HepG2 (cell line): ENCODE data around the gene RSAD1. TPM values are rescaled to one million over a fixed set of nuclear protein-coding genes. Genes with fewer than 3 reads are reported as not detected.

ENCODE experiments used
- ATAC-seq: fragments of 200-7000 bp; cut with Tn5 transposase; 3 replicates; pipeline ENCODE4 v1.9.1; 2020; ENCODE audit warnings: mild to moderate bottlenecking, moderate library complexity
- BruUV-seq: library from RNA; stranded (reverse); fragments of 400-500 nt; replicated peaks from 2 replicates; lab custom pipeline; 2021; lab: Mats Ljungman, UMichigan
- CTCF ChIA-PET: fragments of 300-600 bp; formaldehyde crosslinking; extraction: SDS; loops from one replicate; lab custom pipeline; 2021; ENCODE audit warnings: low total read pairs, inconsistent platforms, low intra/inter-chr PET ratio; lab: Yijun Ruan, JAX
- POLR2A ChIA-PET: fragments of 350-600 bp; sonication (Branson Sonifier 250); formaldehyde crosslinking; loops from one replicate; lab custom pipeline; 2020; ENCODE audit warnings: antibody characterized with exemption, inconsistent platforms; lab: Yijun Ruan, JAX
- DNase-seq: peaks from one replicate; pipeline ENCODE4 v3.0.0-alpha.2; 2015; ENCODE audit warnings: low spot score
- FAIRE-seq: peaks from 3 replicates; lab custom pipeline; 2011; peaks lifted over from hg19 to GRCh38; lab: Jason Lieb, UNC
- H2AFZ ChIP-seq: one replicate; pipeline ENCODE4 v1.6.1; 2011; ENCODE audit warnings: low read length, inconsistent platforms
- H3K27ac ChIP-seq: fragments of 300-600 bp; 3 replicates; pipeline ENCODE4 v1.8.0; 2011; ENCODE audit warnings: mixed run types, mild to moderate bottlenecking, mixed read lengths, low read length, inconsistent platforms; ENCODE audit not compliant: insufficient read depth; ENCODE audit errors: extremely low read length
- H3K27me3 ChIP-seq, 2 experiments: fragments of 200-600 bp in 1 of 2; 2 replicates in 1 of 2; 3 replicates in 1 of 2; pipeline versions ENCODE4 v1.6.0 to v1.8.0; 2011; ENCODE audit warnings: low read length in 2 of 2, mild to moderate bottlenecking in 2 of 2, moderate library complexity in 2 of 2, inconsistent platforms in 1 of 2; ENCODE audit not compliant: insufficient read depth in 2 of 2, control insufficient read depth in 1 of 2
- H3K36me3 ChIP-seq, 2 experiments: fragments of 200-600 bp in 1 of 2; replicated peaks in 1 of 2; 2 replicates in 1 of 2; 3 replicates in 1 of 2; pipeline versions ENCODE4 v1.5.1 to v1.8.0; 2011; ENCODE audit warnings: low read length in 2 of 2, inconsistent platforms in 1 of 2; ENCODE audit not compliant: insufficient read depth in 2 of 2, control insufficient read depth in 1 of 2
- H3K4me1 ChIP-seq: 2 replicates; pipeline ENCODE4 v1.5.1; 2012; ENCODE audit warnings: low read length, inconsistent platforms; ENCODE audit not compliant: insufficient read depth
- H3K4me2 ChIP-seq: 2 replicates; pipeline ENCODE4 v1.6.0; 2011; ENCODE audit warnings: low read depth, low read length, inconsistent platforms
- H3K4me3 ChIP-seq, 3 experiments: fragments of 200-600 bp in 1 of 3; sonication (generic), shearing (Covaris generic) in 1 of 3; replicated peaks in 1 of 3; 2 replicates each; pipeline ENCODE4 v1.5.1; 2011 to 2016; ENCODE audit warnings: low read length in 3 of 3, inconsistent platforms in 2 of 3, low read depth in 2 of 3, mild to moderate bottlenecking in 2 of 3, control low read depth in 1 of 3, mixed read lengths in 1 of 3; ENCODE audit not compliant: insufficient read depth in 1 of 3
- H3K79me2 ChIP-seq: one replicate; pipeline ENCODE4 v1.6.1; 2011; ENCODE audit warnings: low read length, inconsistent platforms; ENCODE audit not compliant: insufficient read depth
- H3K9ac ChIP-seq: 2 replicates; pipeline ENCODE4 v1.6.0; 2011; ENCODE audit warnings: mild to moderate bottlenecking, low read depth, low read length, inconsistent platforms; ENCODE audit not compliant: insufficient read depth
- H3K9me3 ChIP-seq: 2 replicates; pipeline ENCODE4 v1.5.1; 2012; ENCODE audit warnings: mild to moderate bottlenecking, low read length
- H4K20me1 ChIP-seq: 2 replicates; pipeline ENCODE4 v1.6.0; 2011; ENCODE audit warnings: inconsistent platforms, mild to moderate bottlenecking, low read length, moderate library complexity; ENCODE audit not compliant: insufficient read depth
- DNMT1 ChIP-seq: sonication (generic); formaldehyde crosslinking; IDR thresholded peaks from 2 replicates; pipeline ENCODE4 v1.5.1; 2020; ENCODE audit warnings: mild to moderate bottlenecking, missing genetic modification reagents
- EP300 ChIP-seq, 3 experiments: sonication (generic) in 1 of 3; formaldehyde crosslinking in 1 of 3; IDR thresholded peaks; 2 replicates each; pipeline versions ENCODE4 v1.5.1 to v1.6.1; 2011 to 2020; ENCODE audit warnings: low read depth in 2 of 3, low read length in 2 of 3, borderline replicate concordance in 1 of 3, improper control_type of control experiment in 1 of 3, mild to moderate bottlenecking in 1 of 3, missing genetic modification reagents in 1 of 3, moderate library complexity in 1 of 3
- ZFP36 ChIP-seq: fragments of 150-350 bp; IDR thresholded peaks from 2 replicates; pipeline ENCODE4 v1.6.1; 2018; ENCODE audit warnings: borderline replicate concordance, low read length, low read depth; ENCODE audit not compliant: partially characterized antibody
- ZFP36L1 ChIP-seq: sonication (generic); formaldehyde crosslinking; IDR thresholded peaks from 2 replicates; pipeline ENCODE4 v1.8.0; 2022; ENCODE audit warnings: mild to moderate bottlenecking, missing genetic modification reagents, moderate library complexity
- ZNF674 ChIP-seq: sonication (generic); formaldehyde crosslinking; IDR thresholded peaks from 2 replicates; pipeline ENCODE4 v1.5.0; 2020; ENCODE audit warnings: low read depth, mild to moderate bottlenecking, missing genetic modification reagents
- ZNF879 ChIP-seq: sonication (generic); formaldehyde crosslinking; IDR thresholded peaks from 2 replicates; pipeline ENCODE4 v1.8.1; 2023; ENCODE audit warnings: missing genetic modification reagents
- WGBS: methylation state at CpG from one replicate; pipeline ENCODE4 v1.1.6; 2017; ENCODE audit warnings: low lambda C conversion rate; 5-methylcytosine and 5-hydroxymethylcytosine counted together
- in situ Hi-C: cut with HindIII; loops from 2 replicates; pipeline ENCODE4 v1.10.0; 2017; ENCODE audit warnings: low pct_unique_long_range_greater_than_20kb; ENCODE audit not compliant: extremely low pct_ligation_motif_present
- intact Hi-C: fragments of 100-400 bp; cut with micrococcal nuclease; formaldehyde crosslinking; loops from one replicate; pipeline ENCODE4 v1.10.0; 2022; ENCODE audit not compliant: unreplicated experiment
- polyA plus RNA-seq, 8 experiments: library from polyadenylated mRNA; depleted of rRNA in 3 of 8; stranded (reverse) in 7 of 8; unstranded in 1 of 8; fragments of >200 nt; fragmentation: Illumina TruSeq in 4 of 8; extraction: Trizol in 4 of 8; gene quantifications; 2 replicates each; pipeline versions ENCODE4 v1.2.1 to v1.2.3, GENCODE V29; 2011 to 2016; ENCODE audit warnings: low read depth in 4 of 8, missing spikeins in 1 of 8, mixed read lengths in 1 of 8; ENCODE audit not compliant: insufficient read depth in 1 of 8
- total RNA-seq, 5 experiments: library from RNA; depleted of rRNA; stranded (reverse); fragments of >200 nt; fragmentation: Illumina TruSeq; extraction: Trizol; gene quantifications; 2 replicates each; pipeline ENCODE4 v1.2.3, GENCODE V29; 2016; ENCODE audit warnings: low read depth in 1 of 5
- TF ChIP-seq, protein P1 (sequence below): IDR thresholded peaks from 2 replicates; pipeline ENCODE4 v1.6.1; 2016; ENCODE audit warnings: low read depth, control low read depth
- TF ChIP-seq, protein P2 (sequence below): sonication (generic); formaldehyde crosslinking; IDR thresholded peaks from 2 replicates; pipeline ENCODE4 v1.5.0; 2020; ENCODE audit warnings: missing genetic modification reagents

The RSAD1 gene
- total and polyA plus RNA-seq, 2 of the 13 experiments (the other 11 are each of a cell fraction or from before 2014, with no cell fraction given): 22.7 to 27.7 TPM

GRCh38 chr17:50464121-50464520 lies 14.5 kb upstream of the RSAD1 start:
- Histone ChIP-seq H3K4me1 (peaks cover 7% of the 10 kb centered on the region), H2AFZ (no peak overlapping the region), H4K20me1 (no peaks in the 10 kb centered on the region; the same call in 1 of the 2 replicates), H3K4me3 (no peak overlapping the region), H3K36me3 (peaks cover 7 to 18% of the 10 kb centered on the region in 2 experiments; a peak in 4 of 5 replicates), H3K27ac (no peak overlapping the region), H3K4me2 (no peak overlapping the region), H3K79me2 (no peaks in the 10 kb centered on the region), H3K27me3 (no peaks in the 10 kb centered on the region), H3K9me3 (no peaks in the 10 kb centered on the region), H3K9ac (no peak overlapping the region)
- ChIA-PET POLR2A (no interaction called here), CTCF (no interaction called here)
- no peak for DNase-seq
- intact Hi-C loops (no loop called here), in situ Hi-C loops (no loop called here)
- TF ChIP-seq, protein P1, sequence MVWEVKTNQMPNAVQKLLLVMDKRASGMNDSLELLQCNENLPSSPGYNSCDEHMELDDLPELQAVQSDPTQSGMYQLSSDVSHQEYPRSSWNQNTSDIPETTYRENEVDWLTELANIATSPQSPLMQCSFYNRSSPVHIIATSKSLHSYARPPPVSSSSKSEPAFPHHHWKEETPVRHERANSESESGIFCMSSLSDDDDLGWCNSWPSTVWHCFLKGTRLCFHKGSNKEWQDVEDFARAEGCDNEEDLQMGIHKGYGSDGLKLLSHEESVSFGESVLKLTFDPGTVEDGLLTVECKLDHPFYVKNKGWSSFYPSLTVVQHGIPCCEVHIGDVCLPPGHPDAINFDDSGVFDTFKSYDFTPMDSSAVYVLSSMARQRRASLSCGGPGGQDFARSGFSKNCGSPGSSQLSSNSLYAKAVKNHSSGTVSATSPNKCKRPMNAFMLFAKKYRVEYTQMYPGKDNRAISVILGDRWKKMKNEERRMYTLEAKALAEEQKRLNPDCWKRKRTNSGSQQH (CRISPR knock-in tag): no peak
- TF ChIP-seq, protein P2, sequence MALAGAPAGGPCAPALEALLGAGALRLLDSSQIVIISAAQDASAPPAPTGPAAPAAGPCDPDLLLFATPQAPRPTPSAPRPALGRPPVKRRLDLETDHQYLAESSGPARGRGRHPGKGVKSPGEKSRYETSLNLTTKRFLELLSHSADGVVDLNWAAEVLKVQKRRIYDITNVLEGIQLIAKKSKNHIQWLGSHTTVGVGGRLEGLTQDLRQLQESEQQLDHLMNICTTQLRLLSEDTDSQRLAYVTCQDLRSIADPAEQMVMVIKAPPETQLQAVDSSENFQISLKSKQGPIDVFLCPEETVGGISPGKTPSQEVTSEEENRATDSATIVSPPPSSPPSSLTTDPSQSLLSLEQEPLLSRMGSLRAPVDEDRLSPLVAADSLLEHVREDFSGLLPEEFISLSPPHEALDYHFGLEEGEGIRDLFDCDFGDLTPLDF: no peak
- TF ChIP-seq ZNF674 (no peak), EP300 (IDR thresholded peaks at IDR 0.05; ENCODE audit: low read depth in 2 of 2, low read length in 2 of 2) (no peak), EP300 (CRISPR knock-in tag; IDR thresholded peaks at IDR 0.05; ENCODE audit: borderline replicate concordance) (no peak), ZFP36 (no peak), DNMT1 (CRISPR knock-in tag) (no peak), ZFP36L1 (CRISPR knock-in tag) (no peak), ZNF879 (no peak)
- no TSS peak for BruUV-seq
- ATAC-seq: no peak
- FAIRE-seq: no peak
- WGBS: 100% methylated on average over 3 of the region's 3 CpGs
